GM10266 (cell line): ENCODE measurements around the gene RERE.

Experiments used
- DNase-seq: peaks from one replicate; pipeline ENCODE4 v3.0.0; 2012; ENCODE audit errors: extremely low spot score
- TF ChIP-seq, protein P1 (sequence below): IDR thresholded peaks from 2 replicates; pipeline ENCODE4 v1.5.1; 2012; ENCODE audit warnings: mild to moderate bottlenecking, low read depth; ENCODE audit not compliant: control insufficient read depth, insufficient read depth; ENCODE audit errors: missing control alignments

RERE gene

DNA sequence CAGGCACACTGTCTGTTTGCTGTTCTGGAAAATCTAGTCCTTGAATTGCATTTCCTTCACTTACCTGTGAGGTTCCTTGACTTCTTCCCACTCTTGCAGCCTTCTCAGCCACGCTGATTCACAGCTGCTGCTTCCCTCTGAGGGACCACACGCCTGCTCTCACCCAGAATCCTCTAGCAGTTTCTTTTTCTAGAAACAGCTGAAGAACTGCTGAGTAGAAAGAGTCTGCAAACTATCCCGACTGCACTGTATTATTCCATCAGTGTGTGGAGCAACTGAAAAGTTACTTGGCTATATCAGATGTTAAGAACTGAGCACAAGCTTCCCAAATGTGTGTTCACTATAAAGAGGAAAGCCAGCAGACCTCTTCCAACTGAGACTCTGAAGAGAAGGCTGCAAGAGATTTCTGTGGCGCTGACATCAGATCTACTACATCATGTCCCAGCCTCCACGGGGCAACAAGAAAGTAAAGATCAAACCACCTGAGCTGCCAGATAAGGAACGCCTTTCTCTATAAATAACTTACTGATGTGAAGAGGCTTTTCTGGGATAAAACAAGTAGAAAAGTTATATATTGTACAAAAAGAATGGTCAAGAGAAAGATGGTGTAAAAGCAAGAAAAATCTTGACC is 226.6 kb downstream of the RERE start:
- no peak for DNase-seq
- TF ChIP-seq, protein P1, sequence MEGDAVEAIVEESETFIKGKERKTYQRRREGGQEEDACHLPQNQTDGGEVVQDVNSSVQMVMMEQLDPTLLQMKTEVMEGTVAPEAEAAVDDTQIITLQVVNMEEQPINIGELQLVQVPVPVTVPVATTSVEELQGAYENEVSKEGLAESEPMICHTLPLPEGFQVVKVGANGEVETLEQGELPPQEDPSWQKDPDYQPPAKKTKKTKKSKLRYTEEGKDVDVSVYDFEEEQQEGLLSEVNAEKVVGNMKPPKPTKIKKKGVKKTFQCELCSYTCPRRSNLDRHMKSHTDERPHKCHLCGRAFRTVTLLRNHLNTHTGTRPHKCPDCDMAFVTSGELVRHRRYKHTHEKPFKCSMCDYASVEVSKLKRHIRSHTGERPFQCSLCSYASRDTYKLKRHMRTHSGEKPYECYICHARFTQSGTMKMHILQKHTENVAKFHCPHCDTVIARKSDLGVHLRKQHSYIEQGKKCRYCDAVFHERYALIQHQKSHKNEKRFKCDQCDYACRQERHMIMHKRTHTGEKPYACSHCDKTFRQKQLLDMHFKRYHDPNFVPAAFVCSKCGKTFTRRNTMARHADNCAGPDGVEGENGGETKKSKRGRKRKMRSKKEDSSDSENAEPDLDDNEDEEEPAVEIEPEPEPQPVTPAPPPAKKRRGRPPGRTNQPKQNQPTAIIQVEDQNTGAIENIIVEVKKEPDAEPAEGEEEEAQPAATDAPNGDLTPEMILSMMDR = no peak

DNA sequence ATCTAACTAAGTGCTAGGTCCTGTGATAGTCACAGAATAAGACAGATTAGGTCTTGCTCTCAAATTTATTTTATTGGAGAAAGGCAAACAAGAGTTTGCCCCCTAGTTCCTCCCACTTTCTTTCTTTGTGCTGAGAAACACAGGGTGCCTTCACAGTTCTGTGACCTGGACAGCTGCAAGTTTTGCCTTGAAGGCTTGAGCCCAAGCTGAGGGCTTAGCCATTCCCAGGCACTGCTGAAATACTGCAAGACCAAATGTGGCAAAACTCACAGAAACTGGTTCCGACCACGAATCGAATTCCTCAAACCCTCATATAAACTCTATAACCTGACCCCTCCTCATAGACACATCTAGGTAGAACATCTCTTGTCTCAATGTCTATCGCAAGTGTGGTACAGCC is 227.9 kb downstream of the RERE start:
- DNase-seq = no peak
- TF ChIP-seq, protein P1 = no peak

DNA sequence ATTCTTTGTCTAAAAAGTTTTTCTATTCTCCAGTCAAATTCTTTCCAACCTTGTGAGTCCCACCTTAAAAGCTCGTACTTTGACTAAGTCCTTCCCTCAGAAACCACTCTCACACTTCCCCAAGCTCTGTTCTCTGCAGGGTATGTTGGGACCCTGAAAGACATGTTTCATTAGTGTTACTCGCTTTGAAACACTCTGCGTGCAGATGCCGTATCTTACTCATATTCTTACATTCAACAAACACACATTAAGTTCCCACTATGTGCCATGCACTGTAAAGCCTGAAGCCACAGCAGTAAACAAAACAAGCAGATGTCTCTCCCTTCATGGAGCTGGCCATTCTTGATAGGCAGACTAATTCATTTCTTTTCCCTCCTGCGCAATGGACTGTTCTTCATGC is 229.7 kb downstream of the RERE start:
- no peak for DNase-seq
- TF ChIP-seq, protein P1 = no peak

DNA sequence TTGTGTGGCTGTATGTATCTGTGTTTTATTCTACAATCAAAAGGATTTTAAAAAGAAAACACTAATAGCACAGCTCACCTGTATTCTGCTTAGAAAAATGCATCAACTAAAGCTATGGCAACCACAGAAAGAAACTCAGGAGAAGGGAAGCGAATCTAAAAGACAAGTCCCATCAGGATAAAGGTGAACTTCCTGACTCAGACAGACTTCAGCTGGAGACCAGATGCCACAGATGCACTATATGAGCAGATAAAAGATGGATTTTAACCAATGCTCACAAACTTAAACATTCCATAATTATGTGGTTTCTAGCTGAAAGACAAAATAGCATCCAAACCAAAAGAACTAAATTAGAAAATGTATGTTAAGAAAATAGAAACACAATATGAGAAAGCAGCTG is 231.0 kb downstream of the RERE start:
- TF ChIP-seq, protein P1 = no peak
- DNase-seq = no peak

DNA sequence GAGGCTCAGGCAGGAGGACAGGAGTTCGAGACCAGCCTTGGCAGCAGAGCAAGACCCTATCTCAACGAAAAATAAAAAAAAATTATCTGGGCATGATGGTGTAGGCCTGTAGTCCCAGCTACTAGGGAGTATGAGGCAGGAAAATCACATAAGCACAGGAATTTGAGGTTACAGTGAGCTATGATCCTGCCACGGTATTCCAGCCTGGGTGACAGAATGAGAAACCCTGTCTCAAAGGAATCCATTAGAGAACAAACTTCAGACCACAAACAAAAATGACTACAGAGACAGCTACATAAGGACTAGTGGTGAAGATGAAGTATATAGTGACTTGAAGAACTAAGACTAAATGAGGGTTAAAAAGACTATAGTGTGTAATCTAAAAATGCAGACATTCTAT is 233.1 kb downstream of the RERE start:
- TF ChIP-seq, protein P1 = no peak
- no peak for DNase-seq

DNA sequence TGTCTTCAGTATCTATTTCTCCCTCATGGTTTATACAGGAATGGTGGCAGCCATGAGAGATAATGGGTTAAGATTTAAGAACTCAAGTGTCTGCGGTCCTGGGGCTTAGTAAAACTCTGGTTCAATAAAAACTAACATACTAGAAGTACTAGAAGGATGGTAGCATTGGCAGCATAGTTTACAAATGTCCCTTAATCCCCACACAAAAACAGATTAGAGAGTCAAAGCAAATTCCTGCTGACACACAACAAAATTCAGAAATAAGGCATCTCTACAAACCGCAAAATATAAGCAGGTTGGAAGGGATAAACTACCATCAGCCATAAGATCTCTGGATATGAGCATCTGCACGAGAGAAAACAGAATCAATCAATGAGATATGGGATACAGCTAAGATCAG is 234.4 kb downstream of the RERE start:
- no peak for DNase-seq

DNA sequence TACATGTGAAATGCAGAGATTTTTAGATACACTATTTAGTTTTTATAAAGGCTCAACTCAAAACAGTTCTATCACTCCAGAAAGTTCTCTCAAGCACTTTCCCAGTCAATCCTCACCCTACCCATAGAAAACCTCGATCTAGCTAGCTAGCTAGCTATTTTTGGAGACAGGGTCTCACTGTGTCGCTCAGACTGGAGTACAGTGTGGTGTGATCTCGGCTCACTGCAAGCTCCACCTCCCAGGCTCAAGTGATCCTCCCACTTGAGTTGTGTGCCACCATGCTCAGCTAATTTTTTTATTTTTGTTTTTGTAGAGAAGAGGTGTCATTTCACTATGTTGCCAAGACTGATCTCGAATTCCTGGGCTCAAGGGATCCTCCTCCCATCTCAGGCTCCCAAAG is 236.9 kb downstream of the RERE start:
- DNase-seq = no peak
- TF ChIP-seq, protein P1 = no peak

More for the DNA sequence above, 234.4 kb downstream of the RERE start:
- TF ChIP-seq, protein P1 = no peak
